SK-N-SH (cell line): ENCODE data around the gene RPA1. TPM values are rescaled to one million over a fixed set of nuclear protein-coding genes. Genes with fewer than 3 reads are reported as not detected.

Experiments
- CTCF ChIA-PET: fragments of 300-600, 350-600 bp; formaldehyde crosslinking; extraction: SDS; loops from one replicate; lab custom pipeline; 2021; lab: Yijun Ruan, JAX
- POLR2A ChIA-PET: fragments of 350-600 bp; sonication (Branson Sonifier 250); formaldehyde crosslinking; extraction: SDS; loops from one replicate; lab custom pipeline; 2020; ENCODE audit warnings: antibody characterized with exemption, inconsistent platforms; lab: Yijun Ruan, JAX
- DNase-seq: peaks from one replicate; pipeline ENCODE4 v3.0.0; 2012
- H2AFZ ChIP-seq: fragments of 200-600 bp; sonication (generic); 2 replicates; pipeline ENCODE4 v1.8.1; 2016; ENCODE audit warnings: antibody characterized with exemption, mild to moderate bottlenecking, low read depth
- H3F3A ChIP-seq: fragments of 200-600 bp; sonication (generic); replicated peaks from 2 replicates; pipeline ENCODE3; 2016; ENCODE audit warnings: antibody characterized with exemption, mild to moderate bottlenecking; ENCODE audit not compliant: insufficient read depth
- H3K27ac ChIP-seq, 2 experiments: fragments of 200-500 bp in 1 of 2; fragments of 200-600 bp in 1 of 2; sonication (Bioruptor generic) in 1 of 2; sonication (generic), shearing (Covaris generic) in 1 of 2; 2 replicates each; pipeline versions ENCODE4 v1.5.1 to v1.6.1; 2014 to 2016; ENCODE audit warnings: low read depth in 2 of 2, inconsistent platforms in 1 of 2, low read length in 1 of 2, mild to moderate bottlenecking in 1 of 2, mixed read lengths in 1 of 2
- H3K27me3 ChIP-seq: fragments of 200-600 bp; sonication (generic), shearing (Covaris generic); 2 replicates; pipeline ENCODE4 v1.6.1; 2016; ENCODE audit warnings: mixed run types; ENCODE audit not compliant: insufficient read depth
- H3K36me3 ChIP-seq, 2 experiments: fragments of 200-500 bp in 1 of 2; fragments of 200-600 bp in 1 of 2; sonication (Bioruptor generic) in 1 of 2; sonication (generic) in 1 of 2; replicated peaks in 1 of 2; 2 replicates each; pipeline versions ENCODE3 to v1.5.1; 2014 to 2016; ENCODE audit warnings: low read length in 1 of 2, mild to moderate bottlenecking in 1 of 2; ENCODE audit not compliant: insufficient read depth in 2 of 2, control insufficient read depth in 1 of 2
- H3K4me1 ChIP-seq, 2 experiments: fragments of 200-500 bp in 1 of 2; fragments of 200-600 bp in 1 of 2; sonication (Bioruptor generic) in 1 of 2; sonication (generic), shearing (Covaris generic) in 1 of 2; 2 replicates each; pipeline versions ENCODE4 v1.5.1 to v1.6.1; 2014 to 2016; ENCODE audit warnings: low read depth in 1 of 2, low read length in 1 of 2, mixed run types in 1 of 2; ENCODE audit not compliant: insufficient read depth in 2 of 2, control insufficient read depth in 1 of 2
- H3K4me2 ChIP-seq: fragments of 200-600 bp; sonication (generic), shearing (Covaris generic); 2 replicates; pipeline ENCODE4 v1.6.1; 2017; ENCODE audit warnings: mixed run types
- H3K4me3 ChIP-seq, 2 experiments: fragments of 200-500 bp in 1 of 2; fragments of 200-600 bp in 1 of 2; sonication (Bioruptor generic) in 1 of 2; sonication (generic), shearing (Covaris generic) in 1 of 2; 2 replicates each; pipeline versions ENCODE4 v1.5.1 to v1.8.1; 2014 to 2016; ENCODE audit warnings: low read depth in 2 of 2, inconsistent platforms in 1 of 2, low read length in 1 of 2, mild to moderate bottlenecking in 1 of 2, mixed read lengths in 1 of 2, moderate library complexity in 1 of 2
- H3K79me2 ChIP-seq: fragments of 200-600 bp; sonication (generic); 2 replicates; pipeline ENCODE4 v1.8.1; 2017; ENCODE audit warnings: mild to moderate bottlenecking; ENCODE audit not compliant: insufficient read depth
- H3K9ac ChIP-seq: fragments of 200-600 bp; sonication (generic); 2 replicates; pipeline ENCODE4 v1.6.1; 2017; ENCODE audit warnings: mixed run types
- H3K9me2 ChIP-seq: fragments of 200-600 bp; sonication (generic); 2 replicates; pipeline ENCODE4 v1.6.1; 2017; ENCODE audit warnings: mixed run types
- H3K9me3 ChIP-seq: fragments of 200-600 bp; sonication (generic); 2 replicates; pipeline ENCODE4 v1.6.1; 2017; ENCODE audit warnings: mixed run types, mild to moderate bottlenecking, moderate library complexity
- H4K20me1 ChIP-seq: fragments of 200-600 bp; sonication (generic); 2 replicates; pipeline ENCODE4 v1.6.1; 2017; ENCODE audit warnings: mild to moderate bottlenecking, mixed run types; ENCODE audit not compliant: insufficient read depth
- CHD2 ChIP-seq: fragments of 150-350 bp; IDR thresholded peaks from 2 replicates; pipeline ENCODE4 v1.6.1; 2018; ENCODE audit warnings: low read length; ENCODE audit not compliant: partially characterized antibody
- ELF1 ChIP-seq: IDR thresholded peaks from 2 replicates; pipeline ENCODE4 v1.4.0; 2012
- EZH2phosphoT487 ChIP-seq: fragments of 200-600 bp; sonication (generic); IDR thresholded peaks from 2 replicates; pipeline ENCODE4 v1.6.1; 2017; ENCODE audit warnings: low read depth, mixed run types, mild to moderate bottlenecking, antibody characterized with exemption, moderate library complexity, borderline replicate concordance
- FOXJ3 ChIP-seq: sonication (generic); formaldehyde crosslinking; IDR thresholded peaks from 2 replicates; pipeline ENCODE4 v1.5.1; 2020; ENCODE audit warnings: mild to moderate bottlenecking, missing genetic modification reagents
- FOXM1 ChIP-seq: IDR thresholded peaks from 2 replicates; pipeline ENCODE4 v1.4.0; 2012; ENCODE audit warnings: low read depth, mild to moderate bottlenecking
- GATA2 ChIP-seq: sonication (generic); formaldehyde crosslinking; IDR thresholded peaks from 2 replicates; pipeline ENCODE4 v1.5.0; 2020; ENCODE audit warnings: mild to moderate bottlenecking, missing genetic modification reagents
- JUND ChIP-seq: IDR thresholded peaks from 2 replicates; pipeline ENCODE4 v1.4.0; 2012
- NFIC ChIP-seq: IDR thresholded peaks from 2 replicates; pipeline ENCODE4 v1.4.0; 2012; ENCODE audit warnings: borderline replicate concordance
- NRF1 ChIP-seq: IDR thresholded peaks from 2 replicates; pipeline ENCODE4 v1.6.1; 2012; ENCODE audit warnings: low read depth, mild to moderate bottlenecking, low read length
- POLR2AphosphoS5 ChIP-seq: IDR thresholded peaks from 2 replicates; pipeline ENCODE4 v1.6.1; 2012; ENCODE audit warnings: low read depth, low read length
- RAD21 ChIP-seq: IDR thresholded peaks from 2 replicates; pipeline ENCODE4 v1.6.1; 2012; ENCODE audit warnings: mild to moderate bottlenecking, low read length
- RXRA ChIP-seq: IDR thresholded peaks from 2 replicates; pipeline ENCODE4 v1.4.0; 2012; ENCODE audit warnings: low read depth, mild to moderate bottlenecking, borderline replicate concordance
- SIN3A ChIP-seq: IDR thresholded peaks from 2 replicates; pipeline ENCODE4 v1.6.1; 2012; ENCODE audit warnings: low read depth, mild to moderate bottlenecking, low read length, moderate library complexity, borderline replicate concordance
- SMC3 ChIP-seq: IDR thresholded peaks from 2 replicates; pipeline ENCODE4 v1.6.1; 2012; ENCODE audit warnings: low read depth, low read length, improper control_type of control experiment
- TAF1 ChIP-seq: IDR thresholded peaks from 2 replicates; pipeline ENCODE4 v1.6.1; 2012; ENCODE audit warnings: low read depth, mild to moderate bottlenecking, low read length, moderate library complexity, borderline replicate concordance
- WGBS: methylation state at CpG from one replicate; pipeline ENCODE4 v1.1.6; 2017; ENCODE audit warnings: low lambda C conversion rate; 5-methylcytosine and 5-hydroxymethylcytosine counted together
- polyA plus RNA-seq, 3 experiments: library from polyadenylated mRNA; depleted of rRNA; stranded (reverse); fragments of >200 nt; gene quantifications; 2 replicates each; pipeline ENCODE4 v1.2.3, GENCODE V29; 2012
- TF ChIP-seq, protein P1 (sequence below): IDR thresholded peaks from 2 replicates; pipeline ENCODE4; 2012
- TF ChIP-seq, protein P2 (sequence below): fragments of 150-350 bp; IDR thresholded peaks from 2 replicates; pipeline ENCODE4 v1.6.1; 2016; ENCODE audit warnings: mild to moderate bottlenecking, low read depth, low read length
- TF ChIP-seq, protein P3 (sequence below): IDR thresholded peaks from 2 replicates; pipeline ENCODE4 v1.4.0; 2012; ENCODE audit warnings: low read depth
- TF ChIP-seq, protein P4 (sequence below): fragments of 200-600 bp; sonication (generic); IDR thresholded peaks from 2 replicates; pipeline ENCODE4 v1.6.1; 2017; ENCODE audit warnings: antibody characterized with exemption, mild to moderate bottlenecking, moderate library complexity

The RPA1 gene
- polyA plus RNA-seq, 1 of the 3 experiments (the other 2 are of a cell fraction) = 47.2 TPM

DNA sequence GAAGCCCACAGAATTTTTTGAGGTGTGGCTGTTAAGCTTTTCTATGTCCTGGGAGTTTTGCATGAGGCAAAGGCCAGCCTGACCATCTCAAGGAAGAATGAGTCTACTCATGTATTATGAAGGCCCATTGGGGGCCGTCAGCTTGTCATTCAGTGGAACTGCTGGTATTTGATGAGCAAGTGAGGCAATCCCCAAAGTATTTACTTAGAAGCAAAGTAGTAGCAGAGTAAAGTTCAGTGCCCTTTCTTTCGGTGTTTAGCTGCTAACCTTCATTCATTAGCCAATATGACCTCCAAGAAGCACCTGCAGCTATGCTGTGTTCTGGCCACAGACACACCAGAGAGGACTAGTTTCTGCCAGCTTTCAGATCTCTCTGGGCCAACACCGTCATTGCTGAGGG lies 80.2 kb downstream of the RPA1 start:
- Histone ChIP-seq H4K20me1 (no peaks in the 10 kb centered on the region), H3K4me1 (peaks cover 0 to 18% of the 10 kb centered on the region in 2 experiments; a peak in 1 of 4 replicates), H3K4me3 (no peak overlapping the region), H3K9me2 (no peaks in the 10 kb centered on the region), H3F3A (no peaks in the 10 kb centered on the region), H3K27ac (no peak overlapping the region), H2AFZ (no peak overlapping the region), H3K27me3 (peaks cover 7% of the 10 kb centered on the region; the same call in 1 of the 2 replicates), H3K4me2 (no peak overlapping the region), H3K79me2 (no peaks in the 10 kb centered on the region), H3K36me3 (no peaks in the 10 kb centered on the region), H3K9ac (no peak overlapping the region), H3K9me3 (no peaks in the 10 kb centered on the region)
- DNase-seq = no peak
- TF ChIP-seq FOXM1 (no peak), TAF1 (no peak), POLR2AphosphoS5 (no peak), FOXJ3 (CRISPR knock-in tag) (no peak), SMC3 (no peak), CHD2 (no peak), EZH2phosphoT487 (no peak), GATA2 (CRISPR knock-in tag) (no peak)
- TF ChIP-seq, protein P1, sequence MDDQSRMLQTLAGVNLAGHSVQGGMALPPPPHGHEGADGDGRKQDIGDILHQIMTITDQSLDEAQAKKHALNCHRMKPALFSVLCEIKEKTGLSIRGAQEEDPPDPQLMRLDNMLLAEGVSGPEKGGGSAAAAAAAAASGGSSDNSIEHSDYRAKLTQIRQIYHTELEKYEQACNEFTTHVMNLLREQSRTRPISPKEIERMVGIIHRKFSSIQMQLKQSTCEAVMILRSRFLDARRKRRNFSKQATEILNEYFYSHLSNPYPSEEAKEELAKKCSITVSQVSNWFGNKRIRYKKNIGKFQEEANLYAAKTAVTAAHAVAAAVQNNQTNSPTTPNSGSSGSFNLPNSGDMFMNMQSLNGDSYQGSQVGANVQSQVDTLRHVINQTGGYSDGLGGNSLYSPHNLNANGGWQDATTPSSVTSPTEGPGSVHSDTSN = no peak
- TF ChIP-seq, protein P2, sequence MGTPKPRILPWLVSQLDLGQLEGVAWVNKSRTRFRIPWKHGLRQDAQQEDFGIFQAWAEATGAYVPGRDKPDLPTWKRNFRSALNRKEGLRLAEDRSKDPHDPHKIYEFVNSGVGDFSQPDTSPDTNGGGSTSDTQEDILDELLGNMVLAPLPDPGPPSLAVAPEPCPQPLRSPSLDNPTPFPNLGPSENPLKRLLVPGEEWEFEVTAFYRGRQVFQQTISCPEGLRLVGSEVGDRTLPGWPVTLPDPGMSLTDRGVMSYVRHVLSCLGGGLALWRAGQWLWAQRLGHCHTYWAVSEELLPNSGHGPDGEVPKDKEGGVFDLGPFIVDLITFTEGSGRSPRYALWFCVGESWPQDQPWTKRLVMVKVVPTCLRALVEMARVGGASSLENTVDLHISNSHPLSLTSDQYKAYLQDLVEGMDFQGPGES = no peak
- TF ChIP-seq, protein P3, sequence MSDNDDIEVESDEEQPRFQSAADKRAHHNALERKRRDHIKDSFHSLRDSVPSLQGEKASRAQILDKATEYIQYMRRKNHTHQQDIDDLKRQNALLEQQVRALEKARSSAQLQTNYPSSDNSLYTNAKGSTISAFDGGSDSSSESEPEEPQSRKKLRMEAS = no peak
- WGBS = 55% methylated on average over 3 of the region's 3 CpGs
- CTCF ChIA-PET = interaction anchor here (0.7 to 5.2 kb wide), 19 partner anchors 10 to 373 kb away, joined by 3 to 197 read pairs (median 4); partner anchors contain the start of genes DPH1, OVCA2 and RTN4RL1
- POLR2A ChIA-PET = interaction anchor here (0.5 to 2.2 kb wide), 2 partner anchors 116 to 824 kb away, joined by 5 to 11 read pairs; partner anchors contain the start of gene RTN4RL1

DNA sequence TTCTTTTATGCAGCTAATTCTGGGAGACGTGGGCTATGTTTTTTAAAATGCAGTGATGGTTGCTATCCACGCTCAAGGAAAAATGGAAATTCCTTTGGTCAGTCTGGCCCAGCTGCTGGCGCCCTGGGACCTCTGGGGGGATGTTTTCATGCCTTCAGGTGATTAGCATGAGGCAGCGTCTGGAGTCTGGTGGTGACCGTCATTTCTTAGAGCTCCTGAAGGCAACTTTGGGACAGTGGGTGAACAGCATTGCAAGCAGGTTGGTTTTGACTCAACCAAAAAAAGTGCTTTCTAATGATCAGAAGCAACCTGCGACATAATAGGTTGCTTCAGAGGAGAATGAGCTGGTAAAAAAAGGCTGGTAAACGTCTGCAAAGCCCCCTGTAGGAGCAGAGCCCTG lies 82.3 kb downstream of the RPA1 start:
- no peaks in the 10 kb centered on the region for H3K9me2 ChIP-seq
- POLR2A ChIA-PET = no interaction called here
- H3F3A ChIP-seq = no peaks in the 10 kb centered on the region
- no peaks in the 10 kb centered on the region for H3K9me3 ChIP-seq
- CTCF ChIA-PET = interaction anchor here (1.4 to 5.2 kb wide), 3 partner anchors 30 to 129 kb away, joined by 4 to 197 read pairs (median 29); partner anchors contain the start of genes DPH1 and RTN4RL1
- peaks cover 0 to 7% of the 10 kb centered on the region in 2 experiments; a peak in 1 of 4 replicates for H3K4me1 ChIP-seq
- no peaks in the 10 kb centered on the region for H3K79me2 ChIP-seq
- whole genome bisulfite sequencing = 52% methylated on average over 7 of the region's 7 CpGs
- no peak overlapping the region for H3K9ac ChIP-seq
- TF ChIP-seq SIN3A (no peak), NRF1 (no peak), RXRA (no peak), JUND (no peak), RAD21 (no peak), NFIC (no peak), EZH2phosphoT487 (no peak), ELF1 (no peak)
- TF ChIP-seq, protein P4, sequence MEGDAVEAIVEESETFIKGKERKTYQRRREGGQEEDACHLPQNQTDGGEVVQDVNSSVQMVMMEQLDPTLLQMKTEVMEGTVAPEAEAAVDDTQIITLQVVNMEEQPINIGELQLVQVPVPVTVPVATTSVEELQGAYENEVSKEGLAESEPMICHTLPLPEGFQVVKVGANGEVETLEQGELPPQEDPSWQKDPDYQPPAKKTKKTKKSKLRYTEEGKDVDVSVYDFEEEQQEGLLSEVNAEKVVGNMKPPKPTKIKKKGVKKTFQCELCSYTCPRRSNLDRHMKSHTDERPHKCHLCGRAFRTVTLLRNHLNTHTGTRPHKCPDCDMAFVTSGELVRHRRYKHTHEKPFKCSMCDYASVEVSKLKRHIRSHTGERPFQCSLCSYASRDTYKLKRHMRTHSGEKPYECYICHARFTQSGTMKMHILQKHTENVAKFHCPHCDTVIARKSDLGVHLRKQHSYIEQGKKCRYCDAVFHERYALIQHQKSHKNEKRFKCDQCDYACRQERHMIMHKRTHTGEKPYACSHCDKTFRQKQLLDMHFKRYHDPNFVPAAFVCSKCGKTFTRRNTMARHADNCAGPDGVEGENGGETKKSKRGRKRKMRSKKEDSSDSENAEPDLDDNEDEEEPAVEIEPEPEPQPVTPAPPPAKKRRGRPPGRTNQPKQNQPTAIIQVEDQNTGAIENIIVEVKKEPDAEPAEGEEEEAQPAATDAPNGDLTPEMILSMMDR = no peak
- TF ChIP-seq, protein P3 = no peak
- no peak overlapping the region for H2AFZ ChIP-seq
- H3K4me2 ChIP-seq = no peak overlapping the region
- H3K36me3 ChIP-seq = no peaks in the 10 kb centered on the region
- H3K27me3 ChIP-seq = peaks cover 7% of the 10 kb centered on the region; the same call in 1 of the 2 replicates
- no peak for DNase-seq
- no peak overlapping the region for H3K27ac ChIP-seq
- no peaks in the 10 kb centered on the region for H4K20me1 ChIP-seq
- no peak overlapping the region for H3K4me3 ChIP-seq
